Keratinocyte (primary cell): Measurements from ENCODE around the gene CLDN20.
"Not testable (repeated sequence)": the region's sequence is repeated elsewhere in the genome, so short reads cannot be mapped to it uniquely, and the experiment has no call there.

ENCODE experiments used
- CTCF ChIP-seq, 3 experiments: IDR thresholded peaks in 1 of 3; conservative IDR thresholded peaks in 1 of 3; optimal IDR thresholded peaks in 1 of 3; 2 replicates in 2 of 3; 3 replicates in 1 of 3; pipeline versions ENCODE3 to v1.5.1; 2011; ENCODE audit warnings: low read length in 3 of 3, mild to moderate bottlenecking in 3 of 3, moderate library complexity in 2 of 3, control low read depth in 1 of 3, inconsistent platforms in 1 of 3; ENCODE audit not compliant: insufficient read depth in 2 of 3; ENCODE audit errors: extremely low read depth in 1 of 3
- EZH2 ChIP-seq: IDR thresholded peaks from one replicate; pipeline ENCODE4 v1.6.1; 2012; ENCODE audit warnings: inconsistent platforms, mild to moderate bottlenecking, low read length, moderate library complexity

DNA sequence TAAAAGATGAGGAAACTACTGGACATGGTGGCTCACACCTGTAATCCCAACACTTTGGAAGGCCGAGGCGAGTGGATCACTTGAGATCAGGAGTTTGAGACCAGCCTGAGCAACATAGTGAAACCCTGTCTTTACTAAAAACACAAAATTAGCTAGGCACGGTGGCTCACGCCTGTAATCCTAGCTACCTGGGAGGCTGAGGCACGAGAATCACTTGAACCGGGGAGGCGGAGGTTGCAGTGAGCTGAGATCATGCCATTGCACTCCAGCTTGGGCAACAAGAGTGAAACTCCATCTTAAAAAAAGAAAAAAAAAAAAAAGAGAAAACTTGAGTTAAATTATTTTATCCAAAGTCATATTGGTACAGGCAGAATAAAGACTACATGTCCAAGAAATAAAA lies 49.1 kb downstream of the CLDN20 start:
- not testable (repeated sequence) for TF ChIP-seq CTCF (optimal IDR thresholded peaks at IDR 0.05 in 1 of 3, IDR thresholded peaks at IDR 0.05 in 1 of 3, conservative IDR thresholded peaks at IDR 0.05 in 1 of 3; ENCODE audit: extremely low read depth in 1 of 3, insufficient read depth in 2 of 3, low read length in 3 of 3); EZH2
